Dendritic cell treated with granulocyte-macrophage colony-stimulating factor and Interleukin-4, amounts not matched to agents 40 ng/mL and 50 ng/mL, for 4 days (primary cell): ENCODE data around the gene FGF12.

Experiments used
- H3K27ac Mint-ChIP-seq: one replicate; pipeline ENCODE4 v1.8.0; 2022; ENCODE audit warnings: mild to moderate bottlenecking, mixed read lengths
- H3K27me3 Mint-ChIP-seq: one replicate; pipeline ENCODE4 v1.8.0; 2022; ENCODE audit warnings: mild to moderate bottlenecking, mixed read lengths
- H3K36me3 Mint-ChIP-seq: one replicate; pipeline ENCODE4 v1.8.0; 2022; ENCODE audit warnings: low read depth, mixed read lengths
- H3K4me1 Mint-ChIP-seq: one replicate; pipeline ENCODE4 v1.8.0; 2022; ENCODE audit warnings: low read depth, mixed read lengths
- H3K4me3 Mint-ChIP-seq: one replicate; pipeline ENCODE4 v1.8.0; 2022; ENCODE audit warnings: mild to moderate bottlenecking, moderate library complexity, mixed read lengths
- H3K9me3 Mint-ChIP-seq: one replicate; pipeline ENCODE4 v1.8.0; 2022; ENCODE audit warnings: mixed read lengths
- intact Hi-C: fragments of 100-400 bp; cut with micrococcal nuclease; formaldehyde crosslinking; loops from one replicate; pipeline ENCODE4 v1.15.0; 2022

The FGF12 gene

GRCh38 chr3:192651836-192652512 lies 75.4 kb downstream of the FGF12 start:
- Mint-ChIP-seq H3K36me3 (no peaks in the 10 kb centered on the region), H3K9me3 (no peaks in the 10 kb centered on the region), H3K27me3 (no peaks in the 10 kb centered on the region), H3K27ac (no peak overlapping the region), H3K4me1 (no peaks in the 10 kb centered on the region), H3K4me3 (no peak overlapping the region)
- intact Hi-C loops, result no loop called here

- Mint-ChIP-seq H3K4me3 (no peak overlapping the region), H3K27ac (no peak overlapping the region), H3K4me1 (no peaks in the 10 kb centered on the region), H3K9me3 (no peaks in the 10 kb centered on the region), H3K27me3 (no peaks in the 10 kb centered on the region), H3K36me3 (no peaks in the 10 kb centered on the region)
- intact Hi-C loops, result no loop called here
Measured at GRCh38 chr3:192645437-192645836, 81.9 kb downstream of the FGF12 start.

- no peak overlapping the region for H3K4me3 Mint-ChIP-seq
Measured at GRCh38 chr3:192642651-192643050, 84.7 kb downstream of the FGF12 start.

GRCh38 chr3:192641919-192642318 lies 85.4 kb downstream of the FGF12 start:
- no peaks in the 10 kb centered on the region for H3K27me3 Mint-ChIP-seq
- intact Hi-C loops, result no loop called here
- H3K27ac Mint-ChIP-seq, result no peak overlapping the region
- no peaks in the 10 kb centered on the region for H3K9me3 Mint-ChIP-seq
- H3K36me3 Mint-ChIP-seq, result no peaks in the 10 kb centered on the region
- H3K4me1 Mint-ChIP-seq, result no peaks in the 10 kb centered on the region
- H3K4me3 Mint-ChIP-seq, result no peak overlapping the region

More at GRCh38 chr3:192642651-192643050, 84.7 kb downstream of the FGF12 start:
- no peaks in the 10 kb centered on the region for H3K9me3 Mint-ChIP-seq
- H3K27me3 Mint-ChIP-seq, result no peaks in the 10 kb centered on the region
- intact Hi-C loops, result no loop called here
- H3K27ac Mint-ChIP-seq, result no peak overlapping the region
- no peaks in the 10 kb centered on the region for H3K4me1 Mint-ChIP-seq
- no peaks in the 10 kb centered on the region for H3K36me3 Mint-ChIP-seq

DNA sequence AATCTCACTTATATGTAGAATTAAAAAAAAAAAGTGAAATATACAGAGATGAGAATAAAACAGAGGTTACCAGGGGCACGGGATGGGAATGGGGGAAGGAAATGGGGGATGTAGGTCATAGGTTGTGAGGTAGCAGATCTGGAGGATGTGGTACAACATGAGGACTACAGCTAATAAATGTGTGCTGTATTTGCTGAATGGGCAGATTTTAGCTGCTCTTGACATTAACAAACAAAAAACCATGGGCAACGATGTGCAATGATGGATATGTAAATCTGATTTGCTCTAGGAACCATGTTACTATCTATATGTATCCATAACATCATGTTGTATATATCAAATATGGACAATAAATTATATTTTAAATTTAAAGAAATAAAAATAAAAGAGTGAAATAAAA lies 87.4 kb downstream of the FGF12 start:
- no peak overlapping the region for H3K27ac Mint-ChIP-seq
- no peaks in the 10 kb centered on the region for H3K9me3 Mint-ChIP-seq
- no peaks in the 10 kb centered on the region for H3K36me3 Mint-ChIP-seq
- intact Hi-C loops, result no loop called here
- H3K4me1 Mint-ChIP-seq, result no peaks in the 10 kb centered on the region
- no peaks in the 10 kb centered on the region for H3K27me3 Mint-ChIP-seq
- H3K4me3 Mint-ChIP-seq, result no peak overlapping the region

GRCh38 chr3:192637803-192638202 lies 89.5 kb downstream of the FGF12 start:
- H3K9me3 Mint-ChIP-seq, result no peaks in the 10 kb centered on the region
- H3K27ac Mint-ChIP-seq, result no peak overlapping the region
- H3K27me3 Mint-ChIP-seq, result no peaks in the 10 kb centered on the region
- intact Hi-C loops, result no loop called here
- no peaks in the 10 kb centered on the region for H3K36me3 Mint-ChIP-seq
- H3K4me3 Mint-ChIP-seq, result no peak overlapping the region
- H3K4me1 Mint-ChIP-seq, result no peaks in the 10 kb centered on the region

DNA sequence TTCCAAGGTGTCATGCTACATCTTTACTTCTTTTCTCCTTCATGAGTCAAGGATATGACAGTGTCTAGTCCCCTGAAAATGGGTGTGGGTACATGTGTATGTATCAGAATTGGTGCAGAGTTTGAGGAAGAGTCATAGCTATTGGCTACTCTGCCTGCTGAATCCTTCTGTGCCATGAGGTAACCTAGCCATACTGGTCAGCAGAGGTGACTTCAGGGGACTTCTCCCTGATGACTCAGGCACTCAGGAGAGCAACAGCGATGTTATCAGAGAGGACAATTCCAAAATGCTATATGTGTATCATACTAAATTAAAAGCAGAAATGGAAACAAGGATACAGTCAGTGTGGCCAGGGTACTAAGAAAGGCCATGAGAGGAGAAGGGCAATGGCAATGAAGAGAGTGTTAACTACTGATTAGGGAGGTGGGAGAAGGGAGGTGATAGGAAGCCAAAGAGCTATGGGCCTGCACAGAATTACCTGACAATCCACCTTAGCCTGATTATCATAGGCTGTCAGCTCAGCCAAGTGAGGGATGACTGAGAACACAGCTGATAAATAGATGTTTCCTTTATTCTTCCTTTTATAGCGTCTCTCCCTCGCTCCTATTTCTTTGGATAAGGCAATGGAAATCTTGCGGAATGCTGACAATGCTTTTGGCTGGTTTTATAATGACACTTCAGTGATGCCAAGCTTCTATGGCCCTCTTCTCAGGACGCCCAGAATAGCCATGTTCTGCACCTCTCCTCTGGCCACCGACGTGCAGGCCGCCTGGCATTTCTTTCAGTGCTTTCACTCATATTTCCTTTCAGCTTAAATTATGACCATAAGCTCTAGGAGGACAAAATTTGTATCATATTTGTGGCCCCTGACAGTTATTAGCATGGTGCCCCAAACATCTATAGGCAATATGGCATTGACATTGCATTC lies 90.6 kb downstream of the FGF12 start:
- Mint-ChIP-seq H3K27ac (no peak overlapping the region), H3K4me3 (no peak overlapping the region), H3K4me1 (no peaks in the 10 kb centered on the region), H3K27me3 (no peaks in the 10 kb centered on the region), H3K9me3 (no peaks in the 10 kb centered on the region), H3K36me3 (no peaks in the 10 kb centered on the region)
- intact Hi-C loops, result no loop called here

GRCh38 chr3:192629429-192629828 lies 97.9 kb downstream of the FGF12 start:
- Mint-ChIP-seq H3K36me3 (no peaks in the 10 kb centered on the region), H3K4me3 (no peak overlapping the region), H3K4me1 (no peaks in the 10 kb centered on the region), H3K27ac (no peak overlapping the region), H3K9me3 (no peaks in the 10 kb centered on the region), H3K27me3 (no peaks in the 10 kb centered on the region)
- intact Hi-C loops, result no loop called here

GRCh38 chr3:192621909-192622308 lies 105.4 kb downstream of the FGF12 start:
- H3K36me3 Mint-ChIP-seq, result no peaks in the 10 kb centered on the region
- intact Hi-C loops, result no loop called here
- H3K27ac Mint-ChIP-seq, result no peak overlapping the region
- H3K27me3 Mint-ChIP-seq, result no peaks in the 10 kb centered on the region
- H3K4me3 Mint-ChIP-seq, result no peak overlapping the region
- H3K4me1 Mint-ChIP-seq, result no peaks in the 10 kb centered on the region
- no peaks in the 10 kb centered on the region for H3K9me3 Mint-ChIP-seq

DNA sequence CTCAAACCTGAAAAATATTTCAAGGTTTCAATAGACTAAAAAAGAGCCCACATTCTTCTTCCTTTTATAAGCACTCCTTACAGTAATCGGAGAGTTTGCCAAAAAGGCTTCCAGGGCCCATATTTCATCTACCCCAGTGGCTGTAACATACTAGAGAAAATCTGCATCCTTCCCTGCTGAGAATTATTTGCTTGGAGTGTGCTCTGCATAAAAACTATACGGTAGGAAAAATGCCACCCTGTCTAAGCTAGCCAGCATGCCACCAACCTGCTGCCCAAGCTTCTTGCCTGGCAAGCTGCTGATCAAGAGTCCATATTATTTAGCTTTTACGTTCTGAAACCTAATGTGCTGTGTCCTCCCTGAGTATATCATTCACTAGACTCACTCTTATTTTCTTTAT lies 107.1 kb downstream of the FGF12 start:
- intact Hi-C loops, result no loop called here
- Mint-ChIP-seq H3K4me3 (no peak overlapping the region), H3K27ac (no peak overlapping the region), H3K27me3 (no peaks in the 10 kb centered on the region), H3K36me3 (no peaks in the 10 kb centered on the region), H3K9me3 (no peaks in the 10 kb centered on the region), H3K4me1 (no peaks in the 10 kb centered on the region)

DNA sequence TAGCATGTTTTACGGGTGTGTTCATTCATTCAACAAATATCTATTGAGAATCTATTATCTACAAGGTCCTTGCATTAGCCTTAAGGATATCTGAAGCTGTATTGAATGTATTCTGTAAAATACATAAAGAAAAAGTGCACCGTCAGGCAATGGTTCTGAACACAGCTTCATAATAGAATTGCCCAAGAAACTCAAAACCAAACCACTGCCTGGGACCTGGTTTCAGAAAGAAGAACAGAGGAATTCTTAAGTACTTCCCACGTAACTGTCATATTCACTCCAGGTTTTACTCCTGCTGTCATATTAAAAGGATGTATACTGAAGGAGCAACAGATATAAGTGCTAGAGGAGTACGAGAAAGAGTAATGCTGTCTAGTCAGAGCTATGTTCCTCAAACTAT lies 115.9 kb downstream of the FGF12 start:
- no peaks in the 10 kb centered on the region for H3K27me3 Mint-ChIP-seq
- no peak overlapping the region for H3K4me3 Mint-ChIP-seq
- intact Hi-C loops, result no loop called here
- no peaks in the 10 kb centered on the region for H3K9me3 Mint-ChIP-seq
- H3K36me3 Mint-ChIP-seq, result no peaks in the 10 kb centered on the region
- no peak overlapping the region for H3K27ac Mint-ChIP-seq
- H3K4me1 Mint-ChIP-seq, result no peaks in the 10 kb centered on the region

DNA sequence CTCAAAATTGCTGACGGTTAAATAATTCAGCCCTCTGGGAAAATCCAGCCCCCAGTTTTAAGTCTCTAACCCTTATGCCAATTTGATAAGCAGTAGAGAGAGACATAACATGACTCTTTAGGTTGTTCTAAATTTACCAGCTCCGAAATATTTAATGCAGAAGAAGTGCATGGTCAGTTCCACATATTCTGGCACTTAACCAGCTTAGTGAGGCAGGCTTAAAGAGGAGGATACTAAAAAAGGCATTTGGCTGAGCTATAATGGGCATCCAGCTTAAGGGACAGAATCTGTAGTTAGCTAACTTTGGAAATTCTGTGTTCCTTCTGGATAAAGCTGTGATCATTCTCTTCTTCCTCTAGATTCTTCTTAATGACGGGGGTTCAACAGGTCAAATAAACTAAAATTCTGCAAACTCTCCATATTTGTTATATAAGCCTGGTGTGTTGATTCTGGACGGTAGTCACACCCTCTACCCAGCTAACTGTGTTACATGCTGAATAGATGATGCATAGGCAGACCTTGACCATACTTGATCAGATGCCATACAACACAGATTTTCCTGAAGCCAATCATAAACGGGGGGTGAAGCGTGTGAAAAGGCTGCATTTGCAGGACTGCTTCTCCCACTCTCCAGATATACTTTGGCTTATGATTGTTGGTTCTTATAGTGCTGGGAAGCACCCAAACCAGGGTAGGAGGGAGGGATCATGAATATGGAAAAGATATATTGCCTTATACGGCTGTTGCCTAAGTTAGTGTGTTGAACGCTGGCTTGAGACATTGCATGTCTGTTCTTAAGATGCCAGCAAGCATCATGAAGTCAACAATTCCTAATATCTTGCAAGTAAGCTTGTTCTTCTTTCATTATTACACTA lies 118.4 kb downstream of the FGF12 start:
- intact Hi-C loops, result no loop called here
- no peaks in the 10 kb centered on the region for H3K27me3 Mint-ChIP-seq
- no peaks in the 10 kb centered on the region for H3K4me1 Mint-ChIP-seq
- no peak overlapping the region for H3K4me3 Mint-ChIP-seq
- H3K9me3 Mint-ChIP-seq, result peaks cover 2% of the 10 kb centered on the region
- no peak overlapping the region for H3K27ac Mint-ChIP-seq
- H3K36me3 Mint-ChIP-seq, result no peaks in the 10 kb centered on the region

DNA sequence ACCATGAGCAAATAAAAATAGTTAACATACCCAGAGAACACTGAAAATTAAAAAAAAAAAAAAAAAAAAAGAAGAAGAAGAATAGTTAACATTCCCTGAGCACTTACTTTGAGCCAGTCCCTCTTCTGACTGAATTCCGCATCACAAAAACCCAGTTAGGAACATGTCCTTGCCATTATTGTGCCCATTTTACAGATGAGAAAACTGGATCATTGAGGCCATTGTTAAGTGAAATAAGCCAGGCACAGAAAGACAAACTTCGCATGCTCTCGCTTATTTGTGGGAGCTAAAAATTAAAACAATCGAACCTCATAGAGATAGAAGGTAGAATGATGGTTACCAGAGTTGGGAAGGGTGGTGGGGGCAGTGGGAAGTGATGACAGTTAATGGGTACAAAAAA lies 119.5 kb downstream of the FGF12 start:
- intact Hi-C loops, result no loop called here
- no peaks in the 10 kb centered on the region for H3K4me1 Mint-ChIP-seq
- H3K27me3 Mint-ChIP-seq, result no peaks in the 10 kb centered on the region
- no peak overlapping the region for H3K4me3 Mint-ChIP-seq
- peaks cover 13% of the 10 kb centered on the region for H3K9me3 Mint-ChIP-seq
- H3K27ac Mint-ChIP-seq, result no peak overlapping the region
- no peaks in the 10 kb centered on the region for H3K36me3 Mint-ChIP-seq

- Mint-ChIP-seq H3K4me3 (no peak overlapping the region), H3K4me1 (no peaks in the 10 kb centered on the region), H3K36me3 (no peaks in the 10 kb centered on the region), H3K9me3 (peaks cover 2% of the 10 kb centered on the region), H3K27me3 (no peaks in the 10 kb centered on the region), H3K27ac (no peak overlapping the region)
- intact Hi-C loops, result no loop called here
Measured at GRCh38 chr3:192597913-192598312, 129.4 kb downstream of the FGF12 start.
